Trophoblast cell (in vitro differentiated cells and primary cell): Measurements from ENCODE around the gene ARPC4.

Experiments
- DNase-seq, 2 donors: peaks; one replicate each; pipeline ENCODE4 v3.0.0-alpha.2; 2016
- H2AFZ ChIP-seq: 2 replicates; pipeline ENCODE4 v1.6.1; 2013; ENCODE audit warnings: low read length, moderate library complexity, mild to moderate bottlenecking; ENCODE audit not compliant: insufficient read depth, poor library complexity
- H2AK5ac ChIP-seq: 2 replicates; pipeline ENCODE4 v1.6.1; 2013; ENCODE audit warnings: mild to moderate bottlenecking, low read length
- H2BK120ac ChIP-seq: 2 replicates; pipeline ENCODE4 v1.6.1; 2013; ENCODE audit warnings: low read length, mild to moderate bottlenecking, moderate library complexity; ENCODE audit not compliant: insufficient read depth, poor library complexity
- H2BK12ac ChIP-seq: 2 replicates; pipeline ENCODE4 v1.6.1; 2013; ENCODE audit warnings: mild to moderate bottlenecking, low read length, moderate library complexity
- H2BK5ac ChIP-seq: 2 replicates; pipeline ENCODE4 v1.6.1; 2013; ENCODE audit warnings: low read length, low read depth, moderate library complexity, mild to moderate bottlenecking; ENCODE audit not compliant: poor library complexity
- H3K14ac ChIP-seq: 2 replicates; pipeline ENCODE4 v1.6.1; 2013; ENCODE audit warnings: mild to moderate bottlenecking, low read length
- H3K18ac ChIP-seq: 2 replicates; pipeline ENCODE4 v1.6.1; 2013; ENCODE audit warnings: mild to moderate bottlenecking, low read length
- H3K23ac ChIP-seq: 2 replicates; pipeline ENCODE4 v1.6.1; 2013; ENCODE audit warnings: low read length
- H3K27ac ChIP-seq: 2 replicates; pipeline ENCODE4 v1.5.1; 2013; ENCODE audit warnings: low read depth, mild to moderate bottlenecking, inconsistent platforms, low read length, moderate library complexity
- H3K27me3 ChIP-seq: 2 replicates; pipeline ENCODE4 v1.6.1; 2013; ENCODE audit warnings: inconsistent platforms, mild to moderate bottlenecking, low read length, moderate library complexity; ENCODE audit not compliant: insufficient read depth
- H3K36me3 ChIP-seq, 2 experiments: 1 replicate in 1 of 2; 2 replicates in 1 of 2; pipeline ENCODE4 v1.6.1; 2013; ENCODE audit warnings: low read length in 2 of 2, mild to moderate bottlenecking in 2 of 2, moderate library complexity in 1 of 2; ENCODE audit not compliant: insufficient read depth in 2 of 2, control insufficient read depth in 1 of 2
- H3K4ac ChIP-seq: 2 replicates; pipeline ENCODE4 v1.6.1; 2013; ENCODE audit warnings: low read depth, mild to moderate bottlenecking, low read length, moderate library complexity
- H3K4me1 ChIP-seq, 2 experiments: 1 replicate in 1 of 2; 2 replicates in 1 of 2; pipeline ENCODE4 v1.6.1; 2013; ENCODE audit warnings: low read length in 2 of 2, mild to moderate bottlenecking in 2 of 2, moderate library complexity in 1 of 2; ENCODE audit not compliant: insufficient read depth in 2 of 2, control insufficient read depth in 1 of 2
- H3K4me2 ChIP-seq: 2 replicates; pipeline ENCODE4 v1.6.1; 2013; ENCODE audit warnings: inconsistent platforms, mild to moderate bottlenecking, low read length, moderate library complexity
- H3K4me3 ChIP-seq: 2 replicates; pipeline ENCODE4 v1.5.1; 2013; ENCODE audit warnings: mild to moderate bottlenecking, low read depth, low read length, inconsistent platforms
- H3K79me1 ChIP-seq: one replicate; pipeline ENCODE4 v1.6.1; 2013; ENCODE audit warnings: low read length
- H3K79me2 ChIP-seq: 2 replicates; pipeline ENCODE4 v1.6.1; 2013; ENCODE audit warnings: low read length, mild to moderate bottlenecking; ENCODE audit not compliant: control insufficient read depth, insufficient read depth, poor library complexity
- H3K9ac ChIP-seq: 2 replicates; pipeline ENCODE4 v1.6.1; 2013; ENCODE audit warnings: mild to moderate bottlenecking, low read length
- H3K9me3 ChIP-seq: 2 replicates; pipeline ENCODE4 v1.6.1; 2013; ENCODE audit warnings: low read depth, mild to moderate bottlenecking, control low read depth, inconsistent platforms, low read length; ENCODE audit not compliant: insufficient read depth
- H4K12ac ChIP-seq: 2 replicates; pipeline ENCODE4 v1.6.1; 2013; ENCODE audit warnings: low read depth, mild to moderate bottlenecking, low read length, moderate library complexity
- H4K8ac ChIP-seq: 2 replicates; pipeline ENCODE4 v1.6.1; 2013; ENCODE audit warnings: low read depth, mild to moderate bottlenecking, low read length, moderate library complexity
- H4K91ac ChIP-seq: one replicate; pipeline ENCODE4 v1.6.1; 2013; ENCODE audit warnings: low read depth, mild to moderate bottlenecking, low read length, moderate library complexity
- WGBS: extraction: QIAGEN DNeasy Blood & Tissue Kit; methylation state at CpG from one replicate; pipeline ENCODE4 v1.1.7; 2013; ENCODE audit warnings: missing lambda C conversion rate; ENCODE audit not compliant: insufficient read length, insufficient coverage; ENCODE audit errors: extremely low coverage; 5-methylcytosine and 5-hydroxymethylcytosine counted together

Gene ARPC4

DNA sequence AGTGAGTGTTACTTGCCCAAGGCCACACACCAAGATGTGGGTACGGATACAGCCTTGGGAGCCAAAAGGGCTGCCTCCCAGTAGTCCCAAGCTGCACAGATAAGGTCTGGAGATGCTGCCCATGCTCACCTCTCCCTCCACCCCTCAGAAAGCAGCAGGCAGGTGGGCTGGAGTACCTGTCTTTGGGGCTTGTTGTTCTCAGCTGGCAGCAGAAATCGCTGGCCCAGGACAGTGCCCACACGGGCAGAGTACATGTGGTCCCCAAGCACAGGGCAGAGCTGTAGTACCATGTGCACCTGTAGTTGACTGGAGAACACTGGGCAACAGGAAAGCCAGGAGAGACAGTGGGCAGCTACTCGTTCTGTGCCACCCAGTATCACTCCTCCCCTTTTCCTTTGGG is 46.0 kb downstream of the ARPC4 start:
- Histone ChIP-seq H3K27ac (no peak overlapping the region), H3K4me2 (no peak overlapping the region), H4K91ac (no peak overlapping the region), H3K9ac (no peak overlapping the region), H3K36me3 (peaks cover 49 to 57% of the 10 kb centered on the region in 2 experiments), H3K4me1 (peaks cover 0 to 2% of the 10 kb centered on the region in 2 experiments), H2BK5ac (no peak overlapping the region), H3K79me2 (peaks cover 7% of the 10 kb centered on the region), H4K8ac (no peak overlapping the region), H3K9me3 (no peaks in the 10 kb centered on the region), H2AFZ (no peak overlapping the region), H3K23ac (no peak overlapping the region), H2BK120ac (no peak overlapping the region), H2AK5ac (no peak overlapping the region), H3K14ac (no peak overlapping the region), H4K12ac (no peak overlapping the region), H3K27me3 (no peaks in the 10 kb centered on the region), H3K18ac (no peak overlapping the region), H3K4ac (no peak overlapping the region), H3K4me3 (no peak overlapping the region), H3K79me1 (peaks cover 5% of the 10 kb centered on the region), H2BK12ac (no peak overlapping the region)
- no peak for DNase-seq
- WGBS: no CpG with 5 or more reads among the region's 4 CpGs

DNA sequence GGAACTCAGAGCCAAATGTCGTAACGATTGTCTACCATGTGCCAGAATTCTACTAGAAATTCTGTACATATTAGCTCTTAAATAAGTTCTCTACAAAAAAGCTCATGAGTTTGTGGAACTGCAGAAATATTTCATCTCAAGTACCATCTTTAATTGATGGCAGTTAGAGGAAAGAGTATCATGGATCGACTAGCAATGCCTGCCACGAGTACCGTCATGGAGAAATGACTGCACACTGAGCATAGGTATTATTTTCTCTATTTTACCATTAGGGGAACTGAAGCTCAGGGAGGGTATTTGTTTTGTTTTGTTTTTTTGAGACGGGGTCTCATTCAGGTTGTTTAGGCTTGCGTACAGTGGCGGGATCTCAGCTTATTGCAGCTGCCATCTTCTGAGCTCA is 48.1 kb downstream of the ARPC4 start:
- peaks cover 32 to 41% of the 10 kb centered on the region in 2 experiments for H3K36me3 ChIP-seq
- WGBS: no CpG with 5 or more reads among the region's 8 CpGs
- H3K79me2 ChIP-seq: peaks cover 7% of the 10 kb centered on the region

DNA sequence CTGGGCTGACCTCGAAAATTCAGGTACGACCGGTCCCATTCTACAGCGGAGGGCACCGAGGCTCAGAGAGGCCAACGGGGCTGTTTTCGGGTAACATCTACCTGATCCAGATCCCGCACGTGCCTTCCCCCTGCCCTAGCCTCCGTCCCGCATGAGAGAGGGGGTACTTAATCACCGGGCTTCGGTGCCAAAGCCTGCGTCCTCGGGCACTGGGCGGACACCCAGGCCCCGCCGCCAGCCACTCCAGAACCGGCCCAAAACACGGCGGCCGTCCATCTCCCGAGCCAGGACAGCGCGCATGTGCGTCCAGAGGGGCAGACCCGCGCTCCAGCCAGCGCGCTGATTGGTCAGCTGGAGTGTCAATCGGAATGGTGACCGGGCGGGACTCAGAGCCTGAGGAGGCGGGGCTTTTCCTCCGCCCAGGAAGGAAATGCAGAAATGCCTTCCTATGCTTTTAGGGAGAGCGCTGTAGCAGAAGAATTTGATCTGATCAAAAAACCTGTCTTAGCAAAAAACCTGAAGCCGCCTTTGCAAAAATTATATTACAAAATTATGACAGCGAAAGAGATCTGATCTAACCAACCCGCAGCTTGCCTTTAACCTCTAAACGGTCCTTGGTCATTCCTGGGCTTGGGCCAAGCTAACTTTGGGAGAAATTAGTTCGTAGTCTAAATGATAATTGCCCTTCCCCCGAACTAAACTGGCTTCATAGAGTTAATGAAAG is 51.0 kb downstream of the ARPC4 start, which contains the start of gene RPUSD3:
TSS of gene RPUSD3 (minus strand) at position 294 of the 724 bp plus-strand sequence. CDS start at position 276, 18 bp downstream.
- peak; percentile 97 to 99 for DNase-seq
- peak within 1 kb of the TSS; percentile 58 for H3K4ac ChIP-seq
- H3K18ac ChIP-seq: peak within 1 kb of the TSS; percentile 43
- H3K4me3 ChIP-seq: peak within 1 kb of the TSS; percentile 88
- peaks cover 2 to 4% of the 10 kb centered on the region in 2 experiments for H3K4me1 ChIP-seq
- H3K79me2 ChIP-seq: peaks cover 7% of the 10 kb centered on the region
- H4K12ac ChIP-seq: peak within 1 kb of the TSS; percentile 52
- H2AFZ ChIP-seq: peak within 1 kb of the TSS; percentile 75
- no peak within 1 kb of the TSS for H2BK12ac ChIP-seq
- peaks cover 13% of the 10 kb centered on the region for H3K79me1 ChIP-seq
- peak within 1 kb of the TSS; percentile 58 for H2BK5ac ChIP-seq
- peak within 1 kb of the TSS; percentile 40 for H2BK120ac ChIP-seq
- peak within 1 kb of the TSS; percentile 78 for H3K14ac ChIP-seq
- H4K8ac ChIP-seq: peak within 1 kb of the TSS; percentile 90
- H3K27ac ChIP-seq: peak within 1 kb of the TSS; percentile 52
- H3K9me3 ChIP-seq: no peaks in the 10 kb centered on the region
- WGBS: no CpG with 5 or more reads among the region's 42 CpGs
- H3K9ac ChIP-seq: peak within 1 kb of the TSS; percentile 82
- peaks cover 20 to 28% of the 10 kb centered on the region in 2 experiments for H3K36me3 ChIP-seq
- peak within 1 kb of the TSS; percentile 68 for H4K91ac ChIP-seq
- H3K23ac ChIP-seq: no peak within 1 kb of the TSS
- peak within 1 kb of the TSS; percentile 13 for H2AK5ac ChIP-seq
- no peaks in the 10 kb centered on the region for H3K27me3 ChIP-seq
- peak within 1 kb of the TSS; percentile 94 for H3K4me2 ChIP-seq

More for the DNA sequence above, 48.1 kb downstream of the ARPC4 start:
- Histone ChIP-seq H3K9me3 (no peaks in the 10 kb centered on the region), H4K8ac (no peak overlapping the region), H3K18ac (no peak overlapping the region), H3K79me1 (peaks cover 9% of the 10 kb centered on the region), H3K4me3 (no peak overlapping the region), H4K91ac (no peak overlapping the region), H3K27me3 (no peaks in the 10 kb centered on the region), H3K27ac (no peak overlapping the region), H2BK12ac (no peak overlapping the region), H2BK120ac (no peak overlapping the region), H2AK5ac (no peak overlapping the region), H3K4ac (no peak overlapping the region), H3K9ac (no peak overlapping the region), H3K23ac (no peak overlapping the region), H3K14ac (no peak overlapping the region), H4K12ac (no peak overlapping the region), H3K4me1 (peaks cover 2 to 4% of the 10 kb centered on the region in 2 experiments), H2BK5ac (no peak overlapping the region), H2AFZ (no peak overlapping the region), H3K4me2 (no peak overlapping the region)
- no peak for DNase-seq

DNA sequence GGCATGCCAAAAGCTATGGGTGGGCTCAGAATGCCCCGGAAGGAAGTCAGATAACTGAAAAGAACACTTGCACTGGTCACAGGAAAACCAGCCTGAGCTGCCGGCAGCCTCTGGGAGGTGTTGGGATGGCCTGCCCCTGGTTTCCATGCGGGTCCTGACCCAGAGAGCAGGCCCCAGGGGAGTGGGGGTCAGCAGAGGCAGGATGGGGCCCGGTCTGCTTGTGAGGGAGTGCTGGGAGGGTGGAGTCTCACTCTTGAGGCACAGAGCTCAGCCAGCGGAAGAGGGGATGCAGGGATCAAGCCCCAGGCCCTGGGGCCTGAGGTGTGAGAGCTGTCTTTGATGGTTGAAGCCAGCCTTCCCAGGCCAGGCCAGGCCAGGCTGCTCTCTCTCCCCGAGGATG is 53.3 kb downstream of the ARPC4 start:
- H2AFZ ChIP-seq: no peak overlapping the region
- no peak overlapping the region for H2BK12ac ChIP-seq
- H3K4me3 ChIP-seq: no peak overlapping the region
- peaks cover 2 to 4% of the 10 kb centered on the region in 2 experiments for H3K4me1 ChIP-seq
- no peak overlapping the region for H2AK5ac ChIP-seq
- H3K9me3 ChIP-seq: no peaks in the 10 kb centered on the region
- no peaks in the 10 kb centered on the region for H3K27me3 ChIP-seq
- H3K4ac ChIP-seq: no peak overlapping the region
- H3K9ac ChIP-seq: no peak overlapping the region
- H4K91ac ChIP-seq: peak overlapping the region; percentile 20
- WGBS: no CpG with 5 or more reads among the region's 6 CpGs
- H3K18ac ChIP-seq: no peak overlapping the region
- H4K8ac ChIP-seq: no peak overlapping the region
- no peak overlapping the region for H4K12ac ChIP-seq
- H3K36me3 ChIP-seq: peaks cover 6 to 9% of the 10 kb centered on the region in 2 experiments
- DNase-seq: peak in 1 of 2 donors; percentile 38
- no peak overlapping the region for H3K14ac ChIP-seq
- H3K23ac ChIP-seq: no peak overlapping the region
- no peak overlapping the region for H2BK120ac ChIP-seq
- H3K79me2 ChIP-seq: peaks cover 7% of the 10 kb centered on the region
- no peak overlapping the region for H2BK5ac ChIP-seq
- peaks cover 13% of the 10 kb centered on the region for H3K79me1 ChIP-seq
- no peak overlapping the region for H3K4me2 ChIP-seq
- no peak overlapping the region for H3K27ac ChIP-seq
